Testis (tissue), 3 donors: ENCODE results near the gene CHST10. TPM values are rescaled to one million over a fixed set of nuclear protein-coding genes. Genes with fewer than 3 reads are reported as not detected.

Experiments used
- DNase-seq: peaks from one replicate; pipeline ENCODE4 v3.0.0-alpha.2; 2019
- H3K27ac ChIP-seq, 2 donors: fragments of 200-600 bp; sonication (generic); one replicate each; pipeline ENCODE4 v1.5.1; 2019
- H3K27me3 ChIP-seq: fragments of 200-600 bp; sonication (generic); one replicate; pipeline ENCODE4 v1.5.1; 2019
- H3K36me3 ChIP-seq: fragments of 200-600 bp; sonication (generic); one replicate; pipeline ENCODE4 v1.5.1; 2017; ENCODE audit warnings: low read depth; ENCODE audit errors: missing control alignments
- H3K4me1 ChIP-seq: fragments of 200-600 bp; sonication (generic); one replicate; pipeline ENCODE4 v1.5.1; 2019
- H3K4me3 ChIP-seq, 2 donors: fragments of 200-600 bp; sonication (generic); one replicate each; pipeline ENCODE4 v1.5.1; 2017 to 2019
- H3K9me3 ChIP-seq: fragments of 200-600 bp; sonication (generic); one replicate; pipeline ENCODE4 v1.5.1; 2017
- CTCF ChIP-seq, 3 experiments: fragments of 450-650 bp in 2 of 3; fragments of 200-600 bp in 1 of 3; sonication (generic) in 1 of 3; IDR thresholded peaks; one replicate each; pipeline ENCODE4 v1.5.1; 2016 to 2019; ENCODE audit warnings: antibody characterized with exemption in 3 of 3, mild to moderate bottlenecking in 2 of 3, moderate library complexity in 1 of 3
- POLR2A ChIP-seq: fragments of 450-650 bp; IDR thresholded peaks from one replicate; pipeline ENCODE4 v1.6.1; 2017; ENCODE audit warnings: antibody characterized with exemption, mild to moderate bottlenecking, moderate library complexity
- WGBS, 2 donors: methylation state at CpG; one replicate each; pipeline ENCODE4 v1.1.5; 2018; 5-methylcytosine and 5-hydroxymethylcytosine counted together
- intact Hi-C: fragments of 100-400 bp; cut with DNase I; formaldehyde crosslinking; loops from one replicate; pipeline ENCODE4 v1.15.1; 2023; ENCODE audit warnings: low total_unique reads
- polyA plus RNA-seq: library from polyadenylated mRNA; stranded (reverse); fragments of 350-450 nt; fragmentation: Illumina TruSeq; extraction: RNeasy Lipid Tissue Mini Kit (QIAGEN cat#74804); gene quantifications from one replicate; pipeline ENCODE4 v1.2.3, GENCODE V29; 2014; ENCODE audit warnings: low read depth, low replicate concordance; ENCODE audit not compliant: insufficient read depth
- total RNA-seq, 2 donors: library from RNA; depleted of rRNA; stranded (reverse); fragments of >200 nt; gene quantifications; one replicate each; pipeline ENCODE4 v1.2.3, GENCODE V29; 2016

Gene CHST10
- total and polyA plus RNA-seq, 3 donors from 2014 or later: 14.6 to 21.5 (median 14.8) TPM

- TF ChIP-seq CTCF (IDR thresholded peaks at IDR 0.05): no peak
- no peak for TF ChIP-seq POLR2A
- Histone ChIP-seq H3K27ac (no peak overlapping the region), H3K4me3 (no peak overlapping the region), H3K36me3 (no peaks in the 10 kb centered on the region), H3K4me1 (peaks cover 8% of the 10 kb centered on the region), H3K9me3 (no peaks in the 10 kb centered on the region), H3K27me3 (no peaks in the 10 kb centered on the region)
- no peak for DNase-seq
- intact Hi-C loops: no loop called here
- WGBS, 2 donors: 85 to 95% methylated on average over 4 of the region's 4 CpGs
Observed at GRCh38 chr2:100412466-100412865, 5.0 kb downstream of the CHST10 start.

GRCh38 chr2:100411841-100412292 lies 5.6 kb downstream of the CHST10 start:
- Histone ChIP-seq H3K27me3 (no peaks in the 10 kb centered on the region), H3K4me1 (peaks cover 8% of the 10 kb centered on the region), H3K9me3 (no peaks in the 10 kb centered on the region), H3K27ac (no peak overlapping the region), H3K36me3 (no peaks in the 10 kb centered on the region), H3K4me3 (no peak overlapping the region)
- DNase-seq: no peak
- intact Hi-C loops: no loop called here
- WGBS, 2 donors: 78 to 90% methylated on average over 5 of the region's 5 CpGs
- TF ChIP-seq CTCF (IDR thresholded peaks at IDR 0.05) (no peak), POLR2A (no peak)

GRCh38 chr2:100409975-100410647 lies 7.4 kb downstream of the CHST10 start:
- intact Hi-C loops: no loop called here
- Histone ChIP-seq H3K27me3 (no peaks in the 10 kb centered on the region), H3K27ac (no peak overlapping the region), H3K4me3 (no peak overlapping the region), H3K9me3 (no peaks in the 10 kb centered on the region), H3K36me3 (no peaks in the 10 kb centered on the region), H3K4me1 (no peaks in the 10 kb centered on the region)
- no peak for DNase-seq
- TF ChIP-seq CTCF (IDR thresholded peaks at IDR 0.05) (no peak), POLR2A (no peak)
- 94 to 99% methylated on average over 8 of the region's 8 CpGs for WGBS, 2 donors

- Histone ChIP-seq H3K36me3 (no peaks in the 10 kb centered on the region), H3K27me3 (no peaks in the 10 kb centered on the region), H3K4me3 (no peak overlapping the region), H3K4me1 (no peaks in the 10 kb centered on the region), H3K27ac (no peak overlapping the region), H3K9me3 (no peaks in the 10 kb centered on the region)
- WGBS, 2 donors: 91 to 93% methylated on average over 5 of the region's 5 CpGs
- intact Hi-C loops: no loop called here
- TF ChIP-seq CTCF (IDR thresholded peaks at IDR 0.05): no peak
- DNase-seq: no peak
Observed at GRCh38 chr2:100409461-100409860, 8.0 kb downstream of the CHST10 start.

- no peak for DNase-seq
- TF ChIP-seq POLR2A: no peak
- no peak for TF ChIP-seq CTCF (IDR thresholded peaks at IDR 0.05)
- H3K27me3 ChIP-seq: no peaks in the 10 kb centered on the region
- intact Hi-C loops: no loop called here
- no peak overlapping the region for H3K27ac ChIP-seq
- WGBS, 2 donors: 78 to 91% methylated on average over 8 of the region's 8 CpGs
- no peaks in the 10 kb centered on the region for H3K36me3 ChIP-seq
- no peaks in the 10 kb centered on the region for H3K9me3 ChIP-seq
- no peaks in the 10 kb centered on the region for H3K4me1 ChIP-seq
- H3K4me3 ChIP-seq: no peak overlapping the region
Observed at GRCh38 chr2:100408941-100409340, 8.5 kb downstream of the CHST10 start.
